ENCODE data around the gene THSD7A.

The THSD7A gene

DNA sequence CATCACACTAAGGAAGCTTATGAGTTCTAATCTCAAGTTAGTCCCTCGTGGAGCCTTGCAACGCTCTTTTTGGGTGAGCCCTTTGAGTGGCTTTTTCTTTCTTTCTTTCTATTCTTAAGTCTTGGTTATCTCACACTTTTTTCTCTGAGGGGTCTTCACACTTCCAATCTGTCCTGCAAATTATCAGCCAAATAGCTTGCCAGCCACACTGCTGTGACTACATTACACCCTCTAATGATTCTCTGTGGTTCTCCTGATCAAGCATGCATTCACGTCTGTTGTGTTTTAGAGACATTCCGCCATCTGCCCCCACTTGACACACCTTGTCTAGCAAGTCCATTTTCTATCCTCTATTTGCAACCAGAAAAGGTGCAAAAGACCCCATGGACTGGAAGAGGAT is 340.2 kb downstream of the THSD7A start:
- DNase-seq, result no peak

DNA sequence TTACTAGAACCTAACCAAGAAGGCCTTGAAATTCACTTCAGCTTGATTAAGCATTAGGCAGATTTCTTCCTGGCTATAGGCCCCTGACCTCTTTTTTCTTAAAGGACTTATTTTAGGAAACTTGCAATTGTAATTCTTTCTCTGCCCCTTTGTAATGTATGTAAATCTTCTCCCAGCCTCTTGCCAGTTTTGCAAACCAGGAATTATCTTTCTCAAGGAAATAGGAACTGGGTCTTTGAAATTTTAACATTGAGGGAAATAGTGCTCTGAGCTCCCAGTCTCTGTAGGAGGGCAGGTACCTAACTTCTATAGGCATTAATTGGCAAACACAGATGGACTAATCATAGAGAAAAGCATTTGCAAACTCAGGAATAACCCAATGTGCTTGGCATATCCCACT is 342.7 kb downstream of the THSD7A start:
- no peak for DNase-seq

- DNase-seq, result no peak
Measured at GRCh38 chr7:11486271-11486670, 345.7 kb downstream of the THSD7A start.

DNA sequence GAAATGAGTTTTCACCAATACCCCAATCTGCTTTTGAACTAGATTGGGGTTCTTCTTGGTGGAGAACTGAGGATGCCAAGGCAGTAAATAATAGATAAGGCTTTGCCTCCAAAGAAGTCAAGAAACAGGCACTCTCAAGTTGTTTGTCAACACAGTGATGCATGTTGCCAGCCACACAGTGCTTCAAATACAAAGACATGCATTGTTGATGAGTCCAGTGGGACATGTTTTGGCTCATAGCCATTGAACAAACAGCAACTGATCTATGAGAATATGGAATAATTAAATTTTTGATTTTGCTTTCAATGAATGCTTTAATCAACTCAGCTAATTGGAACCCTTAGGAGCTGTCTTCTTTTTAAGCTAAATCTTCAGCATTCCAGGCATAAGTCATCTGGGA is 346.4 kb downstream of the THSD7A start:
- DNase-seq, result no peak

DNA sequence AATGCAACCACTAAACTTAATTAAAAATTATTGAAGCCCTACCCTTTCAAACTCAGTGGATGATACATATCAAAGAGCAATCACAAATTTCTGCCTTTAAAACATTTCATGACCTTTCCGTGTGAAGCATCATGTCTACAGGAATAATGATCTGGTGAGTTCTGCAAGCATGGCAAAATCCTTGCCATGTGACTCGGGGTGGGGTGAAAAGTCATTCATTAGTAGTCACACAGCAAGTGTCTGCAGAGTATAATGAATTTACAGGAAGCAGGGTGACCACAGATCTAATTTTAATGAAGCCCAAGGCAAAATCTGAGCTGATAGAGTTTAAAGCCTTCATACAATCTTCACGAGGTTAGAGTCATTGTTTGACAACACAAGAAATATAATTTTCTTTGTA is 351.9 kb downstream of the THSD7A start:
- DNase-seq, result no peak

GRCh38 chr7:11478882-11479281 is 353.1 kb downstream of the THSD7A start:
- no peak for DNase-seq

- no peak for DNase-seq
Measured at GRCh38 chr7:11478426-11478825, 353.6 kb downstream of the THSD7A start.

DNA sequence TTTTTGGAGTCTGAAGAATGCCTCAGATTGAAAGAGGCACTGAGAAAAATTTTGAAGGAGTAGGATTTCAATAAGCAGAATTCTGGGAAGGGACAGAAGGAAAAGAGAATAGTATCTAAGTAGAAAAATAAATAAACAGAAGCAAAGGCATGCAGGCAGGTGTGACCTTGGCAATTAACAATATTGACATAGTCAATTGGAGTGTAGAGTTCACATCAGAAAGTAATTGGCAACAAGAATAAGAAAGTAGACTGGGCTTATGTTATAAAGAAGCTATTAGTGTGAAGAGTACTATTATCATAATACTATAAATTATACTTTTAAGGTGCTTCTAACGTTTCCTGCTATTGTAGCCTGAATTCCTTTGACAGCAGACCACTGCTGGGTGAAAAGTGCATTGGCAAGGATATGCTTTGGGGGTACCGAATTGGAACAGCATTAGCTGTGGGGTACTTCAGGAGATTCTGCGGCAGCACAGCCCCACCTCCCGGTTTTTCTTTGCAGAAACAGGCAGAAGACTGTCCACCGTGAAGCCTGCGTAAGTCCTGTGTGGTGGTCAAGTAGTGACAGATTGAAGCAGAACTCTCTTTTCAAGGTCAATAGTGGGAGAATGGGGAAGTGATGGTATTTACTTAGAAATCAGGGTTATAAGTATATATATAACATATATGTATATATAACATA is 357.0 kb downstream of the THSD7A start:
- peak; percentile 5 for DNase-seq

GRCh38 chr7:11473807-11474424 is 358.1 kb downstream of the THSD7A start:
- DNase-seq, result no peak

DNA sequence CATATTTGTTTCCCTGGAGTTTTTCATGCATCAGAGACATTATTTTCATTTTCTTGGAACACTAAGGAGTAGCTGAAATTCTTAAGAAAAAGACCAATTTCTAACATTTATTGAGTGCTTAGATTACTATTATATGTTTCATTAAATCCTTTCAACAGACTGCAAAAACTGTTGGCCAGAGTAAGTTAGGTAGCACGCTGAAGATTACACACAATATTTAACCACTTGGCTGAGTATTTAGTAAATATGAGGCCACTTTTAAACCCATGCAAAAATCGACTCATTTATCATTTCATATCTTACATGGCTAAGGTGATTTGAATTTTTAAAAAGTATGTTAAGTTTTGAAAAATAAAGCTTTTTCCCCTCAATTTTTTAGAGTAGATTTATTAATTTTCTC is 358.8 kb downstream of the THSD7A start:
- no peak for DNase-seq

DNA sequence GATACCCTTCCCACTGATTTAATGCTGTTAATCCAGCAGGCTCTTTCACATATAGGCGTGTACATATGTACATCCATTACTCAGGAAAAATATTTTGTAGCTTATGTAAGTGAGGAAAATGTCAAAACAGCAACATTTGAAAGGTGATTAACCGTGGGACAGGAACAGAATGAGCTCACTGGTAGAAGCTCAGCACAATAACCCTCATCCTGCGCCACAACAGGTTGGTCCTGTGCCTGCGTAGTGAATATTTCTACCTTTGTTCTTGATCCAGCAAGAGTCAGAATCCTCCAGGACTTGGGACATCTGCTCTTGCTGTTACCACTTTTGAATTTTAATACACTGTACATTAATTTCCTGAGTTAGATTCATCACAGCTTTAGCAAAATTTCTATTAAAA is 359.4 kb downstream of the THSD7A start:
- DNase-seq, result no peak

- no peak for DNase-seq
Measured at GRCh38 chr7:11471255-11471654, 360.7 kb downstream of the THSD7A start.

GRCh38 chr7:11469028-11469745 is 362.8 kb downstream of the THSD7A start:
- no peak for DNase-seq

DNA sequence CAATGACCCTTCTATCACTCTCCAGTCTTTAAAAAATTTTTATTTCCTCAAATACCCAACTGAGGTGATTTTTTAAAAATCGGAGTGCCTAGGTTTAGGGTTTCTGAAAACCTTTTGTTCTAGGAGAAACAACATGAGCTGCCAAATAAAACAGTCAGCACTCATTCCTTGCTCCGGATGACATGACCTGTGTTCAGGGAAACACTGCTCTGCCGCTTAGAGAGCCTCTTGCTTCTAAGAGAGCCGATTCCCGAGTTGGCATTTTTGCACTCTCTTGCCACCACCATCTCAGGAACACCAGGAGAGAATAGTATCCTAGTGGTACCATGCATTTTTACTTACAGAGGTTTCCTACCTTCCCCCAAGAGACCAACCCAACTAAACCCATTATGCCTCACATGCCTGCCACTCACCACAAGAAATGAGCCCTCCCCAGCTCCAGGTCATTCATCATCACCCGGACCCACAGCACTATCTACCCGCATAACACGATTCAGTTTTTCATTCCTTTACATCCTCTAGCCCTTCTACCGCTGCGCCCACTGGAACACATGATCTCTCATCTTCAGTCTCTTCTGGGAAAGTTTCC is 365.4 kb downstream of the THSD7A start:
- DNase-seq, result no peak

DNA sequence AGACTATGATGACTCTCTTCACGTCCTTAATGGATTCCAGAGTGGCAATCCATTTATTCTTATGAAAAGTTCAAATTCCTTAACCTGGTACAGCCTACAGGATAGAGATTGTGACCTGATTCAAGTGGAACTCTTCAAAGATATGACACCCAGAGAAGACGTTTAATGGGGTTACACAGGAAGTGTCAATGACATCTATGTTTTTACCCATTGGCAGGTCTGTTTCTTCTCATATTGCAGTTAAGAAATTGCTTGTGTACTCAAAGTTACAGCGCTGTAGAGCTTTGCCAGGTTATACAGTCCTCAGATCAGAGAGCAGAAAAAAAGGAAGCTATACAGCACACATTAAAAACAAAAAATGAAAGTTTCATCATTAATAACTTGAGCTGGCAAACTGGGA is 367.4 kb downstream of the THSD7A start:
- DNase-seq, result no peak

DNA sequence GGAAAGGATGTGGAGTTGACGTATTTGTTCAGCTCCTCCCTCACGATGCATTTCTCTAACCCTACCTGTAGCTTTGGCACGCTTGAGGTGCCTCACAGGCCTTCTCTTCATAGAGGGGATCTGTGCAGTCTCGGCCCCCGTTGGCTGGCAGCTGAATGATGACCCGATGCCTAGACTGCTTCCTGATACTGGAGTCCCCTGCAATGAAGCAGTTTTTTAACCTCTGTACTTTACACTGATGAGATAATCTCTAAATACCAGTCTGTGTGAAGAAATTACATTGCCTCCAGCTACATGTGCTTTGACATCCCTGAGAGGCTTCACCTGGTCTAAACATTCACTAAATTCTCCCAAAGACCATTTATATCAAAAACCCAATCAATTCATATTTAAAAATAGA is 370.1 kb downstream of the THSD7A start:
- no peak for DNase-seq

DNA sequence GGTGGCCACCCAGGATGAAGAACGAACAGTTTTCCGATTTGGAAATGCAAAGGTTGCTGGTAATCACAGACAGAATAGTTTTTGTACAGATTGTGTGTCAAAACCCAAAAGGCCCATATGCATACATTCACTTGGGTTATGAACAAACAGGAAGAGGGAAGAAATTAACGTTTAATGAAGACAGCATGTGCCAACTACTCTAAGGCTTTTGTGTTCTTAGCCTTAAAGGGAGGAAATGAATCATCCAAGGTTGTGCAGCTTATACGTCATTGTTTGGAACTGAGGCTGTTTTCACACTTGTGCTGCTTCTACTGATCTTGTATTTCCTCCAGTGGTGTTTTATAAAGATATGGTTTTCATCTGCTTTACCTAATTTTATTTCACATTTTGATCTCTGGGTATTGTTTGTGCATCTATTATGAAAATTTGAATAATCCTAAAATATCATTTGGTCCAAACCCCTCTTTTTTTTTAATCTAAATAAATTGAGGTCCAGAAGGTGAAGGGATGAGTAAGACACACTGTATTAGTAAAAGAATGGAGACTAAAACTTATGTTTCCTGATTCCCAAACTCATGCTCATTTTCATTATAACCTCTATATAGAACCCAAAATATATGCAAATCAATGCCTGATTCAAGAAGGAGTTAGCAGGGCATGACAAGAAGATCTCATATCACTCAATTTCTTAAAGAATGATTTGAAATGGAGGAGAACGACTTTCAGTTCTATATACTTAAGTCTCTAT is 373.1 kb downstream of the THSD7A start:
- no peak for DNase-seq

GRCh38 chr7:11457419-11457818 is 374.6 kb downstream of the THSD7A start:
- no peak for DNase-seq

GRCh38 chr7:11456574-11456973 is 375.4 kb downstream of the THSD7A start:
- no peak for DNase-seq

DNA sequence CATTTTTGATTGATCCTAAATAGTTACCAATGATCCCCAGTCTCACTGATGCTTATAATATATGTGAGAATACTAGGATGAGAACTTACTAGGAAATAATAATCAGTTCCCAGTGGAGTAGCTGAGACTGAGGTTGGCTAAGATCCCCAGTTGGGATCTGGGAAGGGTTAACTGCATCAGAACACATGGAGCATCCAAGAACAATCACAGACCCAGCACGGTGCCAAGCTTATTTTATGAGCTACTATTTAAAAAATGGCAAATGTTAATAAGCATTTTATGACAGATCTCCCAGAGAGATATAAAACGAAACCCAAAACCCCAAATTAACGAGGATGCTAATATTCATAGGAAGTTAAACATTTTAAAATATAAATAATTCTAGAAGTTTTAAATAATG is 379.5 kb downstream of the THSD7A start:
- DNase-seq, result no peak

GRCh38 chr7:11450281-11450680 is 381.7 kb downstream of the THSD7A start:
- no peak for DNase-seq

DNA sequence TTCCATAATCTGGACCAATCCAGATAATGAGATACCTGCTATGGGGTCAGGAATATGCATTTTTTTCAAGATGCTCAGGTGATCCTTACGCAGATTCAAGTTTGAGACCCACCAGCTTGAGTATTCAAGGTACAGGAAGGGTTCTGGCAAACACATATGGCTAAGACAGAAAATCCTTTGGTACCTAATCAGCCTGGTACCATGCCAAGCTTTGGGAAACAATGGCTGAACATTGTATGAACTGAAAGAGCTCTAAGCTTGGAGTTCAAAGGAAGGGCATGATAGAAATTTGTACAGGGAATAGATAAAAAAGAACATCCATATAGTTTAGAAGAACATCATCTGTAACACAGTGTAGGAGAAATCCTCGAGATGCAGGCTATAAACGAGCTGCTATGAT is 382.7 kb downstream of the THSD7A start:
- DNase-seq, result no peak

DNA sequence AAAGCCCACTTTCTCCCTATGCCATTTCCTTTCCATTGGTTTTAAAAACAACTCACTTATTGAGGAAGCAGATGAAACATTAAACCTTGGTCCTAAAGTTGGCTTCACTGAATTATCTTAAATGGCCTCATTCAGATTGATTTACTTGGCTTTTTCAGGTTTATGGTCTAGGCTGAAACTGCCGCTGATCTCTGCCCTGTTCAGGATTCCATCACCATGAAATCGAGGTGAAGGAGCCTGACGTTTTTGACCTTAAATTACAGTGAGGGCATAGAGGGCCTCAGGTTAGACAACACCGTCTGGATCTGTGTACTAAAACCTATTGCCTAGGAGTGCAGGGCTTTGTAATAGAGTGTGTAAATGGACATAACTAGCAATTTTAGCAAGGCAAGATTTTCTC is 383.7 kb downstream of the THSD7A start:
- DNase-seq, result no peak

Data from NCI-H82 (cell line).